ENCODE results near the gene GRB10.

Gene GRB10

GRCh38 chr7:50594136-50594535, 188.6 kb downstream of the GRB10 start:
- no peak overlapping the region for H4K91ac ChIP-seq (ENCODE audit: low read depth, low read length, poor library complexity)

GRCh38 chr7:50592940-50593339, 189.8 kb downstream of the GRB10 start:
- no peak overlapping the region for H2BK5ac ChIP-seq (ENCODE audit: low read length)
- H3K4ac ChIP-seq (ENCODE audit: low read length) = no peak overlapping the region
- WGBS, 2 donors (ENCODE audit: extremely low coverage in 2 of 2, insufficient read length in 2 of 2, insufficient replicate concordance in 1 of 2) = no CpG with 5 or more reads among the region's 13 CpGs
- H3K4me2 ChIP-seq (ENCODE audit: insufficient read depth, low read length, poor library complexity, severe bottlenecking) = no peak overlapping the region
- H3K23ac ChIP-seq (ENCODE audit: low read depth, low read length, poor library complexity) = no peak overlapping the region
- no peak overlapping the region for H3K4me3 ChIP-seq (ENCODE audit: low read length in 2 of 2)
- H2AK5ac ChIP-seq (ENCODE audit: low read depth, low read length) = no peak overlapping the region
- no peak overlapping the region for H2BK15ac ChIP-seq (ENCODE audit: low read length)
- H3K27ac ChIP-seq (replicated peaks; ENCODE audit: low read length) = no peak overlapping the region
- no peaks in the 10 kb centered on the region for H3K79me1 ChIP-seq (ENCODE audit: low read depth, low read length)
- H2AFZ ChIP-seq (ENCODE audit: low read length) = no peak overlapping the region
- H3K4me1 ChIP-seq (ENCODE audit: control insufficient read depth in 2 of 2, insufficient read depth in 1 of 2, low read depth in 1 of 2, low read length in 2 of 2) = no peaks in the 10 kb centered on the region
- no peak overlapping the region for H4K91ac ChIP-seq (ENCODE audit: low read depth, low read length, poor library complexity)
- H2BK12ac ChIP-seq (ENCODE audit: low read length) = peak overlapping the region; percentile 8
- DNase-seq (ENCODE audit: low spot score) = no peak
- H3K27me3 ChIP-seq (ENCODE audit: control insufficient read depth in 3 of 3, insufficient read depth in 3 of 3, low read depth in 1 of 3, low read length in 3 of 3) = no peaks in the 10 kb centered on the region
- H2BK120ac ChIP-seq (ENCODE audit: low read depth, low read length) = no peak overlapping the region
- H4K8ac ChIP-seq (ENCODE audit: low read depth, low read length) = no peak overlapping the region
- H3K14ac ChIP-seq (ENCODE audit: low read length) = no peak overlapping the region
- H3K18ac ChIP-seq (ENCODE audit: low read length) = peak overlapping the region; percentile 67
- H3K9ac ChIP-seq (ENCODE audit: low read depth, low read length, poor library complexity) = no peak overlapping the region
- H3K36me3 ChIP-seq (replicated peaks in 1 of 2; ENCODE audit: control insufficient read depth in 2 of 2, insufficient read depth in 2 of 2, low read length in 2 of 2) = peaks cover 14 to 70% of the 10 kb centered on the region in 2 donors
- H3K9me3 ChIP-seq (replicated peaks in 1 of 2; ENCODE audit: control insufficient read depth in 2 of 2, insufficient read depth in 1 of 2, low read depth in 1 of 2, low read length in 2 of 2) = no peaks in the 10 kb centered on the region

More at GRCh38 chr7:50594136-50594535, 188.6 kb downstream of the GRB10 start:
- Histone ChIP-seq H2AK5ac (ENCODE audit: low read depth, low read length) (no peak overlapping the region), H3K18ac (ENCODE audit: low read length) (no peak overlapping the region), H3K9me3 (replicated peaks in 1 of 2; ENCODE audit: control insufficient read depth in 2 of 2, insufficient read depth in 1 of 2, low read depth in 1 of 2, low read length in 2 of 2) (no peaks in the 10 kb centered on the region), H3K4ac (ENCODE audit: low read length) (no peak overlapping the region), H2BK120ac (ENCODE audit: low read depth, low read length) (no peak overlapping the region), H2BK5ac (ENCODE audit: low read length) (no peak overlapping the region), H2BK12ac (ENCODE audit: low read length) (no peak overlapping the region), H3K4me3 (ENCODE audit: low read length in 2 of 2) (no peak overlapping the region), H3K27ac (replicated peaks; ENCODE audit: low read length) (no peak overlapping the region), H3K4me1 (ENCODE audit: control insufficient read depth in 2 of 2, insufficient read depth in 1 of 2, low read depth in 1 of 2, low read length in 2 of 2) (no peaks in the 10 kb centered on the region), H3K14ac (ENCODE audit: low read length) (no peak overlapping the region), H2AFZ (ENCODE audit: low read length) (no peak overlapping the region), H4K8ac (ENCODE audit: low read depth, low read length) (no peak overlapping the region), H3K4me2 (ENCODE audit: insufficient read depth, low read length, poor library complexity, severe bottlenecking) (no peak overlapping the region), H3K36me3 (replicated peaks in 1 of 2; ENCODE audit: control insufficient read depth in 2 of 2, insufficient read depth in 2 of 2, low read length in 2 of 2) (peaks cover 19 to 81% of the 10 kb centered on the region in 2 donors), H3K23ac (ENCODE audit: low read depth, low read length, poor library complexity) (no peak overlapping the region), H2BK15ac (ENCODE audit: low read length) (no peak overlapping the region), H3K27me3 (ENCODE audit: control insufficient read depth in 3 of 3, insufficient read depth in 3 of 3, low read depth in 1 of 3, low read length in 3 of 3) (no peaks in the 10 kb centered on the region), H3K79me1 (ENCODE audit: low read depth, low read length) (no peaks in the 10 kb centered on the region), H3K9ac (ENCODE audit: low read depth, low read length, poor library complexity) (no peak overlapping the region)
- no CpG with 5 or more reads among the region's 4 CpGs for WGBS, 2 donors (ENCODE audit: extremely low coverage in 2 of 2, insufficient read length in 2 of 2, insufficient replicate concordance in 1 of 2)
- DNase-seq (ENCODE audit: low spot score) = no peak

- no peak for DNase-seq (ENCODE audit: low spot score)
- H3K27ac ChIP-seq (replicated peaks; ENCODE audit: low read length) = no peak overlapping the region
Measured at GRCh38 chr7:50591480-50592438, 190.9 kb downstream of the GRB10 start.

GRCh38 chr7:50591098-50591479, 191.6 kb downstream of the GRB10 start:
- Histone ChIP-seq H3K4me3 (ENCODE audit: low read length in 2 of 2) (no peak overlapping the region), H3K27ac (replicated peaks; ENCODE audit: low read length) (no peak overlapping the region), H2AK5ac (ENCODE audit: low read depth, low read length) (no peak overlapping the region), H3K18ac (ENCODE audit: low read length) (no peak overlapping the region), H4K8ac (ENCODE audit: low read depth, low read length) (no peak overlapping the region), H3K79me1 (ENCODE audit: low read depth, low read length) (no peaks in the 10 kb centered on the region), H2BK12ac (ENCODE audit: low read length) (no peak overlapping the region), H2AFZ (ENCODE audit: low read length) (no peak overlapping the region), H3K9ac (ENCODE audit: low read depth, low read length, poor library complexity) (no peak overlapping the region), H3K4ac (ENCODE audit: low read length) (no peak overlapping the region), H3K36me3 (replicated peaks in 1 of 2; ENCODE audit: control insufficient read depth in 2 of 2, insufficient read depth in 2 of 2, low read length in 2 of 2) (peaks cover 12 to 53% of the 10 kb centered on the region in 2 donors), H2BK15ac (ENCODE audit: low read length) (no peak overlapping the region), H2BK120ac (ENCODE audit: low read depth, low read length) (no peak overlapping the region), H3K4me1 (ENCODE audit: control insufficient read depth in 2 of 2, insufficient read depth in 1 of 2, low read depth in 1 of 2, low read length in 2 of 2) (no peaks in the 10 kb centered on the region), H2BK5ac (ENCODE audit: low read length) (no peak overlapping the region), H3K27me3 (ENCODE audit: control insufficient read depth in 3 of 3, insufficient read depth in 3 of 3, low read depth in 1 of 3, low read length in 3 of 3) (no peaks in the 10 kb centered on the region), H3K4me2 (ENCODE audit: insufficient read depth, low read length, poor library complexity, severe bottlenecking) (no peak overlapping the region), H4K91ac (ENCODE audit: low read depth, low read length, poor library complexity) (no peak overlapping the region), H3K9me3 (replicated peaks in 1 of 2; ENCODE audit: control insufficient read depth in 2 of 2, insufficient read depth in 1 of 2, low read depth in 1 of 2, low read length in 2 of 2) (no peaks in the 10 kb centered on the region), H3K14ac (ENCODE audit: low read length) (no peak overlapping the region), H3K23ac (ENCODE audit: low read depth, low read length, poor library complexity) (no peak overlapping the region)
- WGBS, 2 donors (ENCODE audit: extremely low coverage in 2 of 2, insufficient read length in 2 of 2, insufficient replicate concordance in 1 of 2) = no CpG with 5 or more reads among the region's 5 CpGs
- DNase-seq (ENCODE audit: low spot score) = no peak

More at GRCh38 chr7:50591480-50592438, 190.9 kb downstream of the GRB10 start:
- no peak overlapping the region for H2BK120ac ChIP-seq (ENCODE audit: low read depth, low read length)
- no peaks in the 10 kb centered on the region for H3K79me1 ChIP-seq (ENCODE audit: low read depth, low read length)
- H2BK12ac ChIP-seq (ENCODE audit: low read length) = no peak overlapping the region
- H3K9me3 ChIP-seq (replicated peaks in 1 of 2; ENCODE audit: control insufficient read depth in 2 of 2, insufficient read depth in 1 of 2, low read depth in 1 of 2, low read length in 2 of 2) = no peaks in the 10 kb centered on the region
- H2BK5ac ChIP-seq (ENCODE audit: low read length) = no peak overlapping the region
- no peak overlapping the region for H4K8ac ChIP-seq (ENCODE audit: low read depth, low read length)
- H3K4ac ChIP-seq (ENCODE audit: low read length) = no peak overlapping the region
- H3K23ac ChIP-seq (ENCODE audit: low read depth, low read length, poor library complexity) = no peak overlapping the region
- H3K18ac ChIP-seq (ENCODE audit: low read length) = no peak overlapping the region
- no peak overlapping the region for H2BK15ac ChIP-seq (ENCODE audit: low read length)
- no CpG with 5 or more reads among the region's 21 CpGs for WGBS, 2 donors (ENCODE audit: extremely low coverage in 2 of 2, insufficient read length in 2 of 2, insufficient replicate concordance in 1 of 2)
- no peak overlapping the region for H2AK5ac ChIP-seq (ENCODE audit: low read depth, low read length)
- H2AFZ ChIP-seq (ENCODE audit: low read length) = no peak overlapping the region
- H3K4me2 ChIP-seq (ENCODE audit: insufficient read depth, low read length, poor library complexity, severe bottlenecking) = no peak overlapping the region
- H3K27me3 ChIP-seq (ENCODE audit: control insufficient read depth in 3 of 3, insufficient read depth in 3 of 3, low read depth in 1 of 3, low read length in 3 of 3) = no peaks in the 10 kb centered on the region
- no peak overlapping the region for H4K91ac ChIP-seq (ENCODE audit: low read depth, low read length, poor library complexity)
- H3K4me3 ChIP-seq (ENCODE audit: low read length in 2 of 2) = no peak overlapping the region
- H3K4me1 ChIP-seq (ENCODE audit: control insufficient read depth in 2 of 2, insufficient read depth in 1 of 2, low read depth in 1 of 2, low read length in 2 of 2) = no peaks in the 10 kb centered on the region
- H3K14ac ChIP-seq (ENCODE audit: low read length) = no peak overlapping the region
- H3K9ac ChIP-seq (ENCODE audit: low read depth, low read length, poor library complexity) = no peak overlapping the region
- peaks cover 12 to 60% of the 10 kb centered on the region in 2 donors for H3K36me3 ChIP-seq (replicated peaks in 1 of 2; ENCODE audit: control insufficient read depth in 2 of 2, insufficient read depth in 2 of 2, low read length in 2 of 2)
